Measurements from ENCODE around the gene KRT6B.

KRT6B gene

DNA sequence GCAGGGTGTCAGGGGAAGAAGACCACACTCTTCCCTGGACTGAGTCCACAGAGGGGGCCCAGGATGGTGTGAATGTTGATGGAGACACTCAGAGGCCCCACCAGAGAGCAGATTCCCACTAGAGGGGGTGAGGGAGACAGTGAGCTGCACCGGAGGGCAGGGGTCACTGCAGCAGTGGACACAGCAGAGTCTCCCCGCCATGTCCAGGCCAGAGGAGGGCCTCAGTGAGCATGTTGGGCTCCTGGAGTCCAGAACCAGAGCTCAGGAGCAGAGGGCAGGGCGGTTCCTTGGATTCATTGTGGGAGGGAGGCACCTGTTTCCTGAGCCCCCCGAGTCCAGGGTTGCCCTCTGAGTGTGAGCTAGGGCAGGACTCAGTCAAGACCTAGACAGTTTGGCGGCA is 44.0 kb downstream of the KRT6B start:
- DNase-seq = no peak

DNA sequence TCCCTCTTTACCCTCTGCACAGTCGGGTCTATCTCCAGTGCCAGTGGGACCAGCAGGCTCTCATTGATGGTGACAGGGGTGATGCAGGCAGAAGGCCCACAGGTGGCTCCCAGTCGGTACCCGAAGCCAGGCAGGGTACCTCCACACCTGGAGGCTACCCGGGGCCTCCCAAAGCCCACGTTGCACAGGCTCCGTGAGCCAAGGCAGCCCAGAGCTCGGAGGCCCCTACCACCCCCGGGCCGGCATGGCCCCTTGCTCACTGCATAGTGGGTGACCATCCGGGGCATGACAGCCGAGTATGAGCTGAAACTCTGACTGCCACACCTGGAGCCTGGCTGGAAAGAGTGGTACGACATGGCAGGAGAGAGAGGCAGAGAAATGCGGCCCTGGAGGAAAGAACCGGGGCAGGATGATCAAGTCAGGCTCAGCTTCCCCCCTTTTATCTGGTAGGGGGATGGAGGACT is 46.0 kb downstream of the KRT6B start, which contains the start of gene KRT82:
TSS of gene KRT82 (minus strand) at position 414 of the 464 bp plus-strand sequence. CDS start at position 356, 58 bp downstream.
- DNase-seq = no peak

DNA sequence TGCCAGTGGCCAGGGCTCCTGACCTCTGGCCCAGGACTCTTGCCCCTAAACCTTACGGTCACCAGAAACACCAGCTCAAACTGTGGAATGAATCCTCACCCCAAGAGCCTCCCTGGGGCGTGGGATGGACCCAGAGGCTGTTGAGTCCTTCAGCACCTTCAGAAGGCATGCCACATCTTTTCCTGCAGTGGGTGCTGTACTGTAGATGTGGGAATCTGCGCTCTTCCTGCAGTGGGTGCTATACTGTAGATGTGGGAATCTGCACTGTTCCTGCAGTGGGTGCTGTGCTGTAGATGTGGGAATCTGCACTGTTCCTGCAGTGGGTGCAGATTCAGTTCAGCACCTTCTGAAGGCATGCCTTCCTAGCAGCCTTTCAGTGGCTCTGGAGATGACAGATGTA is 47.0 kb downstream of the KRT6B start:
- no peak for DNase-seq

DNA sequence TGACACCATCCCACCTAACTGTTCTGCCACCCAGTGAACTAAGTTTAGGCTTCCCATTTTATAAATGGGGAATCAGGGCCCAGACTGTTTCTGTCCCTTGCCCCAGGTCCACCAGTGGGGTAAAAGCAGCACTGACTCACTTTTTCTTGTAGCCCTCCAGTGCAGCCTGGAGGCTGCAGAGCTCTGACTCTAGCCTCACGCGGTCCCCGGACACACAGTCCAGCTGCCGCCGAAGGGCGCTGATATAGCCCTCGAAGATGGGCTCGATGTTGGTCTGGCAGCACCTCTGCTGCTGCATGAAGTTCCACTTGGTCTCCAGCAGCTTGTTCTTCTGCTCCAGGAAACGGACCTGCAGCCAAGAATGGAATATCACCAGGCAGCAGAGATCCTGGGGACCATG is 48.4 kb downstream of the KRT6B start:
- DNase-seq = no peak

DNA sequence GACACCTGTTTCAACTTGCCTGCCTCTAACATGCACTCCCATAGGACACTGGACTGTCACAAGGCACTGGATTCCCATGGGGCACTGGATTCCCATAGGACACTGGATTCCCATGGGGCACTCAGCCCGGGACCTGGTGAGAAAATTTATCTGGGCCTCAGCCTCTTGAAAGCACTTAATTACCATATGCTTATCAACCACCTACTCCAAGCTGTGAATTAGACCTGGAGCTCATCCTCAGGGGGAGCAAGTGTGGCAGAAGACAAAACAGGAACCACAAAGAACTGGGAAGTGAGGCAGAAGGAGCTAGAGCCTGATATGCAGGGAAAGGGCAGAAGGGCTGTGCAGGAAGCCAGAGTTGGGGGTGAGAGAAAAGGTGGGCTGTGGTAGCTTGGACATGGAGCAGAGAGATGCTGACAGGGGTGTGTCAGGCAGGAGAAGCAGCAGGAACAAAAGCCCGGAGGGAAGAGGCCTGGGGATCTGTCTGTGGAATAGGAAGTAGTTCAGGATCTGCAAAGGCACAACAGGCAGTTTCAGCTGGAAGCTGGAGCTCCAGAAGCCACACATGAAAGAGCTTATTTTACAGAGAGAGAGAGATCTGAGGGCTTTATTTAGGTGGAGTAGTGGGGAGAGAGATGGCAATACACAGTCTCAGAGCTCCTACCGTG is 48.9 kb downstream of the KRT6B start:
- DNase-seq = no peak

DNA sequence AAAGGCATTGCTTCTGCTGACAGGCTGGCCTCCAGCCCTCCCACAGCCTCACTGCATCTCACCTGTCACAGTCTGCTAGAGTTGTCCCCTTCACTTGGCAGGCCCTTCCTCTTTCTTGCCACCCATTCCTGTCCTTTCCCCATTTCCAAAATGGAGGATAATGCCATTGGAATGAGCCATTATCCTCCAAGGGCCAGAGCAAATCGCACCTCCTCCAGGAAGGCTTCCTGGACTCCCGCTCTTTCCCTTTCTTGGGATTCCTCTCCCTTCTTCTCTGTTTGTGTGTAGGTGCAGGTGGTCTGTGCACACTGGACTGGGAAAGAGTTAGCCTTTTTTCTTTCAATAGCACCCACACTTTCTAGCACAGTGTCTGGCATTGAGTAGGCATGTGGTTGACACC is 49.6 kb downstream of the KRT6B start:
- DNase-seq = no peak

DNA sequence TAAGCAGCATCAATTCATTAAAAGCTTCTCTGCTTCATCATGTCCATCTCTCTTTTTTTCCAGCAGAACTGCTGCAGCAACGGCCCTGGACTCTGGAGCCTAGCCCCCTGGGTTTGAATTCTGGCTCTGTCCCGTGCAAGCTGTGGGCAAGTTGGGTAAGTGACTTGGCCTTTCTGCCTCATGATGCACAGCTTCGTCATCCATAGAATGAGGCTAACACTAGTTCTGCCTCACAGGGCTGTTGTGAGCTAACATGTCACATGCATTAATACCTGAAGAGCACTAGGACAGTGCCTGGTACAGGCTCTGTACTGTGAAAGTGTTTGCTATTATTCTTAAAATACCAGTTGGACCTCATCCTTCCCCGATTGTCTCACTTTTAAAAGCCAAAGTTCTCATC is 50.0 kb downstream of the KRT6B start:
- no peak for DNase-seq

DNA sequence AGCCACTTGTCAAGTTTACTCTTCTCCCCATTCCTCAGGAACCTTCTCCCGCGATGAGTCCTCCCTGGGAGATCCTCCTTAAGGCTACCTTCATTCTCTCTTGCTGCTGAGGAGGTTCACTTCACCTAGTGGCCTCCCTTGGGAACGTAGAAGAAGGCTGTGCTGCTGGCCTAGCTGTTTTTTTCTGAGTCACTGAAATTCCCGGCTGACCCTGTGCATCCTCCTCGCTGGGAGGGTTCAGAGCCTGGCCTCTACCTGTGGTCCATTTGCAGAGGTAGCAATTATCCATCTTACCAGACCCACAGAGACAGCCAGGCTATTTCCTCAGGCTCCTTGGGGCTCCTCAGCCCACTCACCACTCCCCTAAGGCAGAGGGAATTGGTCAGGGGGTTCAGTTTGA is 50.4 kb downstream of the KRT6B start:
- no peak for DNase-seq

DNA sequence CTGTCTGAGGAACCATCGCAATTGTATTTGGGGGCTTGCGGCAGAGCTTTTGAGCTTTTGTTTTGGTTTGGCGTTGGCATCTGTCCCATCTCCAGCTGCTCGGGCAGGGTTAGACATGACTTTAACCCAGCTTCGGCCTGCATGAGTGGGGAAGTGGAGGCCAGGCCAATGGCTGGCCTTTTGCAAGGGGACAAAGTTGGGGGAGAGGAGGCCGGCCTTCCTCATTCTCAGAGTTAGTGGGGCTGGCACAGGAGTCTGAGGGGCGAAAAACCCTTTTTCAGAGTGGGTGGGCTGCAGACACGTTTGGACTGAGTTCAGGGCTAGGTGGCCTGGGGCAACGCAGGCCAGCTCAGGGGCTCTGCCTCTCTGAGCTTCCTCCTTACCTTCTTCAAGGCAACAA is 51.0 kb downstream of the KRT6B start:
- DNase-seq = no peak

DNA sequence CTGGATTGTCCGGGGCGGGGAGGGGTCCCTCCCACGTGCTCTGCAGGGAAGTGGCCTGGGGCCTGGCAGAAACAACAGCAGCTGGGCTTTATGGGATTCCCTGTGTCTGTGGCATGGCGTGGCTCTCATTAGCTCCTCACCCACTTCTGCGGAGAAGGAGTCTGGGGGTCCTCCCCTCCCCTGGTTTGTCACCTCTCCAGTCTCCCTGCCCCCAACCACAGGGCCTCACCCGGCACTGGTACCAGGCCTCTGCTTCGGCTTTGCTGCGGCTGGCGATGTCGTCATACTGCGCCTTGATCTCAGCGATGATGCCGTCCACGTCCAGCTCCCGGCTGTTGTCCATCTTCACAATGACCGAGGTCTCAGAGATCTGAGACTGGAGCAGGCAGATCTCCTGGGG is 52.2 kb downstream of the KRT6B start:
- no peak for DNase-seq

DNA sequence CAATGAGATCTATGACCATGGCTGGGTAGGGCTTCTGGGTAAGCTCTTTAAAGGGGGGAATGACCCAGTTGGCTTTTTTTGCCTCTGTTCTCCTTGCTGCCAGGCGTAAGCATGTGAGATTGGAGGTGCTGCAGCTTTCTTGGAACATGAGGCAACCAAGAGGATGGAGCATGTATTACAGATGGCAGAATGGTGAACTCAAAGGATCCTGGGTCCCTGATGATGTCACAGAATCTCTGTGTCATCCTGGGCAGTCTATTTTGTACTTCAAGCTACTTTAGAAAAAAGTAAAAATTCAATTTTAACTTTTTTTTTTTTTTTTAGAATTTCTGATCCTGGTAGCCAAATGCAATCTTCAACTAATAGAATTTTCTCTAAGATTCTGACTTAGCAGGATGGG is 53.8 kb downstream of the KRT6B start:
- DNase-seq = no peak

DNA sequence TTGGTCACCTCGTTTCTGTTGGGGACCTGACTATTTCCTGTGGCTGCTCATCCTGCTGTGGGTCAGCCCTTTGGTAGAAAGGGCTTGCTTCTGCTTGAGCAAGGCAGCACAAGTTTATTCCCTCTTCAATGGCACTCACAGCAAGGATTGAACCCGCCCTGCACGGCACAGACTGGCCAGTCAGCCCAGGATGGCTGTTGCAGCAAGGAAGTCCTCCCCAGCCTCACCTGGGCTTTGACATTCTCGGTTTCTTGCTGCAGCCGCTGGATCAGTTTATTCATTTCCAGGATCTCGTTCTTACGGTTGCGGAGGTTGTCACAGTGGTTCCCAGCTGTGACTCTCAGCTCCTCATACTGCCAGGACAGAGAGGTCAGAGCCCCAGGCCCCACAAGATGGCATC is 55.3 kb downstream of the KRT6B start:
- DNase-seq = no peak
